ENCODE measurements around the gene EPN3. TPM values are rescaled to one million over a fixed set of nuclear protein-coding genes. Genes with fewer than 3 reads are reported as not detected.

EPN3 gene
- total RNA-seq, 2 donors from 2014 or later = not detected

DNA sequence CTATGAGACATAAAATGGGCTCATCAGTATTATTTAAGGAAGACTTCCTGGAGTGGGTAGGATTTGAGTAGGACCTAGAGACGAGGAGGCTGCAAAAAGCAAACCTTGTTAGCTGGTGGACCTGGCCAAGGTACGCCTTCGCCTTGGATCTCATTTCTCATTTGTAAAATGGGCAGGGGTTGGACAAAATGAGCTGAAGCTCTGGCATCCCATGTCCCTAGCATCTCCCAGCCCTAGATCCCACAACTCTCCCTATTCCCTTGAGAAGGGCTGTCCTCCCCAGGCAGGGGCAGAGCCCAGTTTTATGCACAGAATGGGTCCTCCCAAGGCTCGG, 14.1 kb downstream of the EPN3 start:
- H3K9me3 Mint-ChIP-seq = no peaks in the 10 kb centered on the region
- no peak for ATAC-seq (replicated peaks)

DNA sequence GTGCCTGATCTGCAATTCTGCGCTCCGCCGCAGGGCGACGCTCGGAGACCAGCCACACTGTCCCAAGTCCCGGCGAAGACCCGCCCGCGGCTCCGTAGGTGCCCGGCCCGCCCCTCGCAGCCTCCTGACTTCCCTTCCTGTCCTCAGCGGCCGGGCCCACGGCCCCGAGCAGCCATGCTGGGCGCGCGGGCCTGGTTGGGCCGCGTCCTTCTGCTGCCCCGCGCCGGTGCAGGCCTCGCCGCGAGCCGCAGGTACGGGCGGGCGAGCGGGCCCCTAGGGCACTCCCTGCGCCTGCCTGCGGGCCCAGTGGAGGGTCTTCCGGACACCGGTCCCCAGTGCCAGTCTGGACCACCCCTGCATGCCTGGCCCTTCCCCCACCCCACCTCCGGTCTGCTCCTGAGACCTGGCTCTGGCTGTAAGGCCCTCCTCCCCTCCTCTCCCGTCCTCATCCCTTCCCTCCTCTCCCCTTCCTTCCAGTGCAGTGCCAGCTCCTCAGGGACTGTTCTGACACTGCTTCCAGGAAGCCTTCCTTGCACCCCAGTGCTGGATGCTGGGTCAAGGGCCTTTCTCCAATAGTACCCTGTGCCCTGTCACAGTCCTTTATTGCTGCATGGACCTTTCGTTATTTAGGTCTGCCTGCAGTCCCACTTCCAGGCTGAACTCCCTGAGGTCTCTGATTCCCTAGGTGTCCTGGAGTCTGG, 14.7 kb downstream of the EPN3 start, which contains the start of gene SPATA20:
TSS of gene SPATA20 (plus strand) at position 140 of the 701 bp plus-strand sequence. CDS start at position 175, 35 bp downstream.
- Mint-ChIP-seq H3K27ac (peak within 1 kb of the TSS; percentile 66), H3K36me3 (ENCODE audit: low read depth) (no peaks in the 10 kb centered on the region), H3K4me3 (peak within 1 kb of the TSS; percentile 71), H3K9me3 (no peaks in the 10 kb centered on the region), H3K27me3 (peaks cover 13% of the 10 kb centered on the region), H3K4me1 (peaks cover 5% of the 10 kb centered on the region)
- ATAC-seq (replicated peaks) = peak; percentile 92

More for the DNA sequence above, 14.1 kb downstream of the EPN3 start:
- Mint-ChIP-seq H3K4me3 (peak overlapping the region; percentile 71), H3K27ac (no peak overlapping the region), H3K27me3 (peaks cover 13% of the 10 kb centered on the region), H3K4me1 (peaks cover 6% of the 10 kb centered on the region), H3K36me3 (ENCODE audit: low read depth) (no peaks in the 10 kb centered on the region)

GRCh38 chr17:50547736-50548083, 15.2 kb downstream of the EPN3 start:
- H3K27me3 Mint-ChIP-seq = peaks cover 13% of the 10 kb centered on the region
- ATAC-seq (replicated peaks) = no peak
- no peaks in the 10 kb centered on the region for H3K9me3 Mint-ChIP-seq
- H3K36me3 Mint-ChIP-seq (ENCODE audit: low read depth) = no peaks in the 10 kb centered on the region
- peak overlapping the region; percentile 71 for H3K4me3 Mint-ChIP-seq
- peak overlapping the region; percentile 66 for H3K27ac Mint-ChIP-seq
- H3K4me1 Mint-ChIP-seq = no peaks in the 10 kb centered on the region

DNA sequence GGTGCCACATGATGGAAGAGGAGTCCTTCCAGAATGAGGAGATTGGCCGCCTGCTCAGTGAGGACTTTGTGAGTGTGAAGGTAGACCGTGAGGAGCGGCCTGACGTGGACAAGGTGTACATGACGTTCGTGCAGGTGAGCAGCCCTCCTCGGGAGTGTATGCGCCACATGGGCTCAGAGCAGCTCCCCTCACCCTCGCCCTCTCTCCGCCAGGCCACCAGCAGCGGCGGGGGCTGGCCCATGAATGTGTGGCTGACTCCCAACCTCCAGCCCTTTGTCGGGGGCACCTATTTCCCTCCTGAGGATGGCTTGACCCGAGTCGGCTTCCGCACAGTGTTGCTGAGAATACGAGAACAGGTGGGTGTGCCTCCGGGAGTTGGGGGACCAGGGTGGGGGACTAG, 16.3 kb downstream of the EPN3 start:
- H3K4me3 Mint-ChIP-seq = no peak overlapping the region
- H3K9me3 Mint-ChIP-seq = no peaks in the 10 kb centered on the region
- H3K27ac Mint-ChIP-seq = no peak overlapping the region
- H3K4me1 Mint-ChIP-seq = no peaks in the 10 kb centered on the region
- peaks cover 13% of the 10 kb centered on the region for H3K27me3 Mint-ChIP-seq
- no peak for ATAC-seq (replicated peaks)
- no peaks in the 10 kb centered on the region for H3K36me3 Mint-ChIP-seq (ENCODE audit: low read depth)

DNA sequence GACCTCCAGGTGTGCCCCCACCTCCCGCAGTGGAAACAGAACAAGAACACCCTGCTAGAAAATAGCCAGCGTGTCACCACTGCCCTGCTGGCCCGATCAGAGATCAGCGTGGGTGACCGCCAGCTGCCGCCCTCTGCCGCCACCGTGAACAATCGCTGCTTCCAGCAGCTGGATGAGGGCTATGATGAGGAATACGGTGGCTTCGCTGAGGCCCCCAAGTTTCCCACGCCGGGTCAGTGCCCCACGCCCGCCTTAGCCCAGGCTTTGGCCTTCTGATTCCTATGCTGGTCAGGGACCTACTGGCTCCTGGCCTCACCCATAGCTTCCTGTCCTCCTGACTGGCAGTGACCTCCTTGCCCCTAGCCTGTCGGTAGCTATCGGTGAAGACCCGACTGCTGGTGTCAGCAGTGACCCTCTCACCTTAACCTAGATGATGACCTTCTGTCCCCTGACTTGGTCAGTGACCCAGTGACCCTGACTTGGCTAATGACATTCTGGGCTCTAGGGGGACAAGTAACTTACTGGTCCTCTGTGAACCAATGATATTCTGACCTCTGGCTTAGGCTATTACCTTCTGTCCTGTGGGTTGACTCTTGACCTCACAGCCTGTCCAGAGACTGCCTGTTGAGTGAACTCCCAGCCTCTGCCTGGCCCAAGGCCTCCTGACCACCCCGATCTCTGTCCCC, 16.9 kb downstream of the EPN3 start:
- ATAC-seq (replicated peaks) = no peak
- H3K27ac Mint-ChIP-seq = no peak overlapping the region
- no peak overlapping the region for H3K4me3 Mint-ChIP-seq

DNA sequence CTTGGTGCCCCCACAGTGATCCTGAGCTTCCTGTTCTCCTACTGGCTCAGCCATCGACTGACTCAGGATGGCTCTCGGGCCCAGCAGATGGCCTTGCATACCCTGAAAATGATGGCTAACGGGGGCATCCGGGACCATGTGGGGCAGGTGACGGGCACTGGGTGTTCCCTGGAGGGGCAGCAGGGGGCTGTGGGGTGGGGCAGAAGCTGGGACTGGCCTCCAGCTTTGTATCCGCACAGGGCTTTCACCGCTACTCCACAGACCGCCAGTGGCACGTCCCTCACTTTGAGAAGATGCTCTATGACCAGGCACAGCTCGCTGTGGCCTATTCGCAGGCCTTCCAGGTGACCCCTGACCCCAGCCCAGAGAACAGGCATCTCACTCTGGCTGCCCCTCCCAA, 17.4 kb downstream of the EPN3 start:
- H3K27me3 Mint-ChIP-seq = peaks cover 5% of the 10 kb centered on the region
- H3K9me3 Mint-ChIP-seq = no peaks in the 10 kb centered on the region
- no peak for ATAC-seq (replicated peaks)
- peaks cover 6% of the 10 kb centered on the region for H3K4me1 Mint-ChIP-seq
- H3K4me3 Mint-ChIP-seq = no peak overlapping the region
- H3K27ac Mint-ChIP-seq = no peak overlapping the region
- no peaks in the 10 kb centered on the region for H3K36me3 Mint-ChIP-seq (ENCODE audit: low read depth)

More for the DNA sequence above, 16.9 kb downstream of the EPN3 start:
- H3K9me3 Mint-ChIP-seq = no peaks in the 10 kb centered on the region
- peaks cover under 1% of the 10 kb centered on the region for H3K4me1 Mint-ChIP-seq
- no peaks in the 10 kb centered on the region for H3K36me3 Mint-ChIP-seq (ENCODE audit: low read depth)
- H3K27me3 Mint-ChIP-seq = peaks cover 8% of the 10 kb centered on the region

DNA sequence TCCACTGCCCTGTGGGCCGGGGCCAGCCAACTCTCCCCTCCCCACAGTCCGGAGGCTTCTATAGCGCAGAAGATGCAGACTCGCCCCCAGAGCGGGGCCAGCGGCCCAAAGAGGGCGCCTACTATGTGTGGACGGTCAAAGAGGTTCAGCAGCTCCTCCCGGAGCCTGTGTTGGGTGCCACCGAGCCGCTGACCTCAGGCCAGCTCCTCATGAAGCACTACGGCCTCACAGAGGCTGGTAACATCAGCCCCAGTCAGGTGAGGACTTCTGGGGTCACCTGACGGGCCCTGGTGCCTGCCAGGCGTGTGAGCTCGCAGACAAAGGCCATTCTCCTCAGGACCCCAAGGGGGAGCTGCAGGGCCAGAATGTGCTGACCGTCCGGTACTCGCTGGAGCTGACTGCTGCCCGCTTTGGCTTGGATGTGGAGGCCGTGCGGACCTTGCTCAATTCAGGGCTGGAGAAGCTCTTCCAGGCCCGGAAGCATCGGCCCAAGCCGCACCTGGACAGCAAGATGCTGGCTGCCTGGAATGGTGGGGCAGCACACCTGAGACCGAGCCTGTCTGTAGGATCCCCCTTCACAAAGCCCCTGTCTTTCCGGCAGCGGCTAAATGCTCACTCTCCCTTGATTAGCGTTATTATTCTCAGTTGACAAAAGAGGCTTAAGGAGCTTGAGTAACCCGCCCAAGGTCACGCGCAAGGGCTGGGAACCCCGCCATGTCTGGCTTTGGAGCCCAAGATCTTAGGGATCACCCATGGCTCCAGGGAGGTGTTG, 18.3 kb downstream of the EPN3 start:
- H3K9me3 Mint-ChIP-seq = no peaks in the 10 kb centered on the region
- H3K36me3 Mint-ChIP-seq (ENCODE audit: low read depth) = no peaks in the 10 kb centered on the region
- H3K27me3 Mint-ChIP-seq = no peaks in the 10 kb centered on the region
- H3K27ac Mint-ChIP-seq = no peak overlapping the region
- no peak for ATAC-seq (replicated peaks)
- H3K4me3 Mint-ChIP-seq = no peak overlapping the region
- H3K4me1 Mint-ChIP-seq = peaks cover 6% of the 10 kb centered on the region

DNA sequence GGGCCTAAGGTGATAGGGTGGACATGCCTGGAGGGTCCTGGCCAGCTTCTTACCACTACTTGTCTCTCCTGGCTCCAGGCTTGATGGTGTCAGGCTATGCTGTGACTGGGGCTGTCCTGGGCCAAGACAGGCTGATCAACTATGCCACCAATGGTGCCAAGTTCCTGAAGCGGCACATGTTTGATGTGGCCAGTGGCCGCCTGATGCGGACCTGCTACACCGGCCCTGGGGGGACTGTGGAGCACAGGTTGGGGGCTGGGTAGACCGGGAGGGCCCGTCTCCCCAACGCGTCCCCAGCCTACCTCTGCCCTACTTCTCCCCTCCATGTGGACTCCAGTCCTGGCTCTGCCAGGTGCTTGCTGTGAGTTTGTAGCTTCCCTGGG, 18.9 kb downstream of the EPN3 start:
- no peak overlapping the region for H3K27ac Mint-ChIP-seq
- H3K4me3 Mint-ChIP-seq = no peak overlapping the region
- no peaks in the 10 kb centered on the region for H3K9me3 Mint-ChIP-seq
- H3K27me3 Mint-ChIP-seq = no peaks in the 10 kb centered on the region
- ATAC-seq (replicated peaks) = no peak
- H3K4me1 Mint-ChIP-seq = peaks cover 6% of the 10 kb centered on the region
- no peaks in the 10 kb centered on the region for H3K36me3 Mint-ChIP-seq (ENCODE audit: low read depth)

GRCh38 chr17:50551884-50552283, 19.3 kb downstream of the EPN3 start:
- Mint-ChIP-seq H3K27ac (no peak overlapping the region), H3K27me3 (no peaks in the 10 kb centered on the region), H3K4me3 (no peak overlapping the region), H3K9me3 (no peaks in the 10 kb centered on the region), H3K36me3 (ENCODE audit: low read depth) (no peaks in the 10 kb centered on the region), H3K4me1 (peaks cover 6% of the 10 kb centered on the region)
- ATAC-seq (replicated peaks) = no peak

DNA sequence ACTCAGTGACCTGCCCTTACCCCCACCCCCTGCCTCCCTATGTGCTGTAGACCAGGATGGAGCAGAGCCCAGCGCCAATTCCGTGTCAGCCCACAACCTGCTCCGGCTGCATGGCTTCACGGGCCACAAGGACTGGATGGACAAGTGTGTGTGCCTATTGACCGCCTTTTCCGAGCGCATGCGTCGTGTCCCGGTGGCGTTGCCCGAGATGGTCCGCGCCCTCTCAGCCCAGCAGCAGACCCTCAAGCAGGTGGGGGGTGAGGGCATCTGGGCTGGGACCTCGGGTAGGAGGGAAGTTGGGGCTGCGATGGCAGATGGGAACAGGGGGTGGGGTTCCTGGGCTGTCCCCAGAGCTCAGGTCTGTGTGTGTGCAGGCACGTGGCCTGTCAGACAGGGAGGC, 21.7 kb downstream of the EPN3 start:
- Mint-ChIP-seq H3K4me1 (peaks cover 6% of the 10 kb centered on the region), H3K36me3 (ENCODE audit: low read depth) (no peaks in the 10 kb centered on the region), H3K9me3 (no peaks in the 10 kb centered on the region), H3K4me3 (no peak overlapping the region), H3K27me3 (peaks cover 10% of the 10 kb centered on the region), H3K27ac (no peak overlapping the region)
- no peak for ATAC-seq (replicated peaks)

DNA sequence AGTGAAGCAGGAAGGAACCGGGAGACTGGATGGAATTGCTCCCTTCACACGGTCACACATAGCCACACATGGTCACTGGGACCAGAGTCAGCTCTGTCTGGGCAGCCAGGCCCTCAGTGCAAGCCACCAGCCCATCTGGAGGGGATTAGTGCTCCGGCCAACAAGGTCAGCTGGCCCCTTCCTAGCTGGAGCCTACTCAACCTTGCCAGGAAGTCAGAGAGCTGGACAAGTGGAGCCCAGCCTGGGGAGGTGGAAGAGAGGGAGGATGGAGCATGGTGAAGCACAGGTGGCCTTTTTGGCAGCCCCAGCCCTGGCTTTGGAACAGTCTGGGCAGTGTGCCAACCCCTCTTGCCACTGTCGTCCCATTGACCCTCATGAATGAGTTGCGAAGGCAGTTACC, 24.3 kb downstream of the EPN3 start:
- ATAC-seq (replicated peaks) = no peak
- H3K27me3 Mint-ChIP-seq = peaks cover 10% of the 10 kb centered on the region

DNA sequence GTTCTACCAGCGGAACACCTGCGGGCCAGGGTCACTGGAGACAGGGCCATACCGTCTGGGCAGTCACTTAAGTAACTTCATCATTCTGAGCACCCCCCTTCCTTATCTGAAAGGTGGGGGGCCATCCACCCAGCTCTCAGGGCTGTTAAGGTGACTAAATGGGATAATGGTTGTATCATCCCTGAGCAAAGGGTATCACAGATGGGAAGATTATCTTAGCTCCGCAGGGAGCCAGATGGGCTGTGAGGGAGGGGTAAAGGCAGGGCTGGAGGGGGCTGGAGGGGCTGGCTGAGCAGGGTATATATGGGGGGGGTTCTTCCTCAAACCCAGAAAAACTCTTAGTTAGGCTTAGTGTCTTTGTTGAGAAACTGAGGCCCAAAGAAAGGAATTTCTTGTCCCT, 25.1 kb downstream of the EPN3 start:
- no peak for ATAC-seq (replicated peaks)
- Mint-ChIP-seq H3K27me3 (peaks cover 17% of the 10 kb centered on the region), H3K27ac (no peak overlapping the region), H3K9me3 (no peaks in the 10 kb centered on the region), H3K4me1 (peaks cover 6% of the 10 kb centered on the region), H3K36me3 (ENCODE audit: low read depth) (no peaks in the 10 kb centered on the region), H3K4me3 (no peak overlapping the region)

More for the DNA sequence above, 24.3 kb downstream of the EPN3 start:
- Mint-ChIP-seq H3K4me1 (peaks cover 6% of the 10 kb centered on the region), H3K4me3 (no peak overlapping the region), H3K27ac (no peak overlapping the region), H3K9me3 (no peaks in the 10 kb centered on the region), H3K36me3 (ENCODE audit: low read depth) (no peaks in the 10 kb centered on the region)

DNA sequence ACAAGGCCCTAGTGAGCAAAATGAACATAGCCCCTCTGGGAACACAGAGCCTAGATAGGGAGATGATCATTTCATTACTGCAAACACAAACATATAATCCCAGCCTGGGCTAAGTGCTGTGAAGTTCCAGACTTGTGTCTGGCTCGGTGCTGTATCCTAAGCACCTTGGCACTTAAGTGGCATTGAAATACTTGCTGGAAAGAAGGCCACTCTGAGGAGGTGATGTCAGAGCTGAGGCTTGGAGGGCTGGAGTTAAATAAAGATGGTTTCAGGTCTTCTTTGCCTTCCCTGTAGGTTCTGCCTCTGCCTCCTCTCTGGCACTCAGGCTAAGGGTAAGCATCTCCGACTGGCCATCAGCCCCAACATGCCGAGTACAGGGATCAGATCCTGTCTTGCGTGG, 25.6 kb downstream of the EPN3 start:
- no peaks in the 10 kb centered on the region for H3K9me3 Mint-ChIP-seq
- H3K36me3 Mint-ChIP-seq (ENCODE audit: low read depth) = no peaks in the 10 kb centered on the region
- ATAC-seq (replicated peaks) = no peak
- H3K4me1 Mint-ChIP-seq = peaks cover 6% of the 10 kb centered on the region
- no peak overlapping the region for H3K4me3 Mint-ChIP-seq
- H3K27me3 Mint-ChIP-seq = peaks cover 17% of the 10 kb centered on the region
- no peak overlapping the region for H3K27ac Mint-ChIP-seq

- no peak for ATAC-seq (replicated peaks)
- no peaks in the 10 kb centered on the region for H3K36me3 Mint-ChIP-seq (ENCODE audit: low read depth)
- H3K27ac Mint-ChIP-seq = no peak overlapping the region
- peaks cover 6% of the 10 kb centered on the region for H3K4me1 Mint-ChIP-seq
- no peaks in the 10 kb centered on the region for H3K9me3 Mint-ChIP-seq
- H3K27me3 Mint-ChIP-seq = peaks cover 22% of the 10 kb centered on the region
- H3K4me3 Mint-ChIP-seq = peak overlapping the region; percentile 73
Observed at GRCh38 chr17:50558581-50558940, 26.0 kb downstream of the EPN3 start.
